GM12878 (cell line): Measurements from ENCODE around the gene DGKE.

Experiments used
- HDAC6 ChIP-seq: fragments of 200-600 bp; sonication (generic); IDR thresholded peaks from one replicate; pipeline ENCODE4 v1.8.0; 2017; ENCODE audit warnings: antibody characterized with exemption; ENCODE audit not compliant: unreplicated experiment
- POLR2AphosphoS5 ChIP-seq: IDR thresholded peaks from 2 replicates; pipeline ENCODE4 v1.6.1; 2011; ENCODE audit warnings: mild to moderate bottlenecking, low read length, inconsistent platforms
- RAD51 ChIP-seq: fragments of 450-650 bp; IDR thresholded peaks from 2 replicates; pipeline ENCODE4 v1.6.1; 2016; ENCODE audit warnings: moderate library complexity, mild to moderate bottlenecking, inconsistent platforms
- SMC3 ChIP-seq: IDR thresholded peaks from 2 replicates; pipeline ENCODE4 v1.6.1; 2011; ENCODE audit warnings: low read length, improper control_type of control experiment, borderline replicate concordance
- TAF1 ChIP-seq: IDR thresholded peaks from 2 replicates; pipeline ENCODE4 v1.6.1; 2011; ENCODE audit warnings: mild to moderate bottlenecking, low read depth, low read length, borderline replicate concordance
- ZNF274 ChIP-seq: IDR thresholded peaks from one replicate; pipeline ENCODE4 v1.8.0; 2011; ENCODE audit not compliant: insufficient read length, insufficient read depth
- ZNF622 ChIP-seq: fragments of 450-650 bp; IDR thresholded peaks from 2 replicates; pipeline ENCODE4 v1.6.1; 2017; ENCODE audit warnings: mild to moderate bottlenecking, inconsistent platforms
- TF ChIP-seq, protein P1 (sequence below): IDR thresholded peaks from 2 replicates; pipeline ENCODE4 v1.6.1; 2011; ENCODE audit warnings: borderline replicate concordance, low read depth, mild to moderate bottlenecking, moderate library complexity, low read length; ENCODE audit not compliant: insufficient read depth, poor library complexity, severe bottlenecking
- TF ChIP-seq, protein P2 (sequence below), 3 experiments: IDR thresholded peaks in 2 of 3; conservative IDR thresholded peaks in 1 of 3; 2 replicates each; pipeline ENCODE4 v1.5.1; 2011; ENCODE audit warnings: low read depth in 3 of 3, low read length in 3 of 3, mild to moderate bottlenecking in 3 of 3, control low read depth in 2 of 3, moderate library complexity in 2 of 3, inconsistent platforms in 1 of 3, mixed read lengths in 1 of 3; ENCODE audit not compliant: control insufficient read depth in 2 of 3, insufficient read depth in 1 of 3; ENCODE audit errors: extremely low read depth in 1 of 3
- TF ChIP-seq, protein P3 (sequence below): IDR thresholded peaks from 2 replicates; pipeline ENCODE4 v1.6.1; 2012; ENCODE audit warnings: low read length, inconsistent platforms
- TF ChIP-seq, protein P4 (sequence below): IDR thresholded peaks from 2 replicates; pipeline ENCODE4 v1.6.1; 2011; ENCODE audit warnings: low read depth, mild to moderate bottlenecking, low read length, moderate library complexity, borderline replicate concordance; ENCODE audit errors: extremely low read depth

DNA sequence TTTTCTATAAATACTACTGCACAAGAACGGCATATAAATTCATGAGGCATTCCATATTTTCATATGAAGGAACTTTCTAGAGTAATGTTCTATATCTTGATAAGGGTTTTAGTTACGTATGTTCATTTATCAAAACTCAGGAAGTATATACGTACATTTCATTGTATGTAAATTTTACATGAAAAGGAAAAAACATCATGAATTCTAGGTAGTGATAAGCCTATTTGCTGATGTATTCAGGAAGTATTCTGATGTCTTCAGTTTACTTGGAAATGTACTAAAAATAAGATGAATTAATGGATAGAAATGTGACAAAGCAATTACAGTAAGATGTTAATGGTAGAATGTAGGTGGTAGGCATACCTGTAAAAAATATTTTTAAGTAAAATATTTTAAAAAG lies 4.7 kb downstream of the DGKE start:
- TF ChIP-seq RAD51 (no peak), HDAC6 (no peak), ZNF274 (no peak), POLR2AphosphoS5 (no peak), TAF1 (no peak), SMC3 (no peak), ZNF622 (no peak)
- TF ChIP-seq, protein P1, sequence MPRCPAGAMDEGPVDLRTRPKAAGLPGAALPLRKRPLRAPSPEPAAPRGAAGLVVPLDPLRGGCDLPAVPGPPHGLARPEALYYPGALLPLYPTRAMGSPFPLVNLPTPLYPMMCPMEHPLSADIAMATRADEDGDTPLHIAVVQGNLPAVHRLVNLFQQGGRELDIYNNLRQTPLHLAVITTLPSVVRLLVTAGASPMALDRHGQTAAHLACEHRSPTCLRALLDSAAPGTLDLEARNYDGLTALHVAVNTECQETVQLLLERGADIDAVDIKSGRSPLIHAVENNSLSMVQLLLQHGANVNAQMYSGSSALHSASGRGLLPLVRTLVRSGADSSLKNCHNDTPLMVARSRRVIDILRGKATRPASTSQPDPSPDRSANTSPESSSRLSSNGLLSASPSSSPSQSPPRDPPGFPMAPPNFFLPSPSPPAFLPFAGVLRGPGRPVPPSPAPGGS = no peak
- TF ChIP-seq, protein P2, sequence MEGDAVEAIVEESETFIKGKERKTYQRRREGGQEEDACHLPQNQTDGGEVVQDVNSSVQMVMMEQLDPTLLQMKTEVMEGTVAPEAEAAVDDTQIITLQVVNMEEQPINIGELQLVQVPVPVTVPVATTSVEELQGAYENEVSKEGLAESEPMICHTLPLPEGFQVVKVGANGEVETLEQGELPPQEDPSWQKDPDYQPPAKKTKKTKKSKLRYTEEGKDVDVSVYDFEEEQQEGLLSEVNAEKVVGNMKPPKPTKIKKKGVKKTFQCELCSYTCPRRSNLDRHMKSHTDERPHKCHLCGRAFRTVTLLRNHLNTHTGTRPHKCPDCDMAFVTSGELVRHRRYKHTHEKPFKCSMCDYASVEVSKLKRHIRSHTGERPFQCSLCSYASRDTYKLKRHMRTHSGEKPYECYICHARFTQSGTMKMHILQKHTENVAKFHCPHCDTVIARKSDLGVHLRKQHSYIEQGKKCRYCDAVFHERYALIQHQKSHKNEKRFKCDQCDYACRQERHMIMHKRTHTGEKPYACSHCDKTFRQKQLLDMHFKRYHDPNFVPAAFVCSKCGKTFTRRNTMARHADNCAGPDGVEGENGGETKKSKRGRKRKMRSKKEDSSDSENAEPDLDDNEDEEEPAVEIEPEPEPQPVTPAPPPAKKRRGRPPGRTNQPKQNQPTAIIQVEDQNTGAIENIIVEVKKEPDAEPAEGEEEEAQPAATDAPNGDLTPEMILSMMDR (IDR thresholded peaks at IDR 0.05 in 2 of 3, conservative IDR thresholded peaks at IDR 0.05 in 1 of 3; ENCODE audit: control insufficient read depth in 2 of 3, extremely low read depth in 1 of 3, insufficient read depth in 1 of 3, low read depth in 3 of 3, low read length in 3 of 3) = no peak
- TF ChIP-seq, protein P3, sequence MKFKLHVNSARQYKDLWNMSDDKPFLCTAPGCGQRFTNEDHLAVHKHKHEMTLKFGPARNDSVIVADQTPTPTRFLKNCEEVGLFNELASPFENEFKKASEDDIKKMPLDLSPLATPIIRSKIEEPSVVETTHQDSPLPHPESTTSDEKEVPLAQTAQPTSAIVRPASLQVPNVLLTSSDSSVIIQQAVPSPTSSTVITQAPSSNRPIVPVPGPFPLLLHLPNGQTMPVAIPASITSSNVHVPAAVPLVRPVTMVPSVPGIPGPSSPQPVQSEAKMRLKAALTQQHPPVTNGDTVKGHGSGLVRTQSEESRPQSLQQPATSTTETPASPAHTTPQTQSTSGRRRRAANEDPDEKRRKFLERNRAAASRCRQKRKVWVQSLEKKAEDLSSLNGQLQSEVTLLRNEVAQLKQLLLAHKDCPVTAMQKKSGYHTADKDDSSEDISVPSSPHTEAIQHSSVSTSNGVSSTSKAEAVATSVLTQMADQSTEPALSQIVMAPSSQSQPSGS = no peak
- TF ChIP-seq, protein P4, sequence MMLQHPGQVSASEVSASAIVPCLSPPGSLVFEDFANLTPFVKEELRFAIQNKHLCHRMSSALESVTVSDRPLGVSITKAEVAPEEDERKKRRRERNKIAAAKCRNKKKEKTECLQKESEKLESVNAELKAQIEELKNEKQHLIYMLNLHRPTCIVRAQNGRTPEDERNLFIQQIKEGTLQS = no peak
